Measurements from ENCODE around the gene TMEM201.

Gene TMEM201

DNA sequence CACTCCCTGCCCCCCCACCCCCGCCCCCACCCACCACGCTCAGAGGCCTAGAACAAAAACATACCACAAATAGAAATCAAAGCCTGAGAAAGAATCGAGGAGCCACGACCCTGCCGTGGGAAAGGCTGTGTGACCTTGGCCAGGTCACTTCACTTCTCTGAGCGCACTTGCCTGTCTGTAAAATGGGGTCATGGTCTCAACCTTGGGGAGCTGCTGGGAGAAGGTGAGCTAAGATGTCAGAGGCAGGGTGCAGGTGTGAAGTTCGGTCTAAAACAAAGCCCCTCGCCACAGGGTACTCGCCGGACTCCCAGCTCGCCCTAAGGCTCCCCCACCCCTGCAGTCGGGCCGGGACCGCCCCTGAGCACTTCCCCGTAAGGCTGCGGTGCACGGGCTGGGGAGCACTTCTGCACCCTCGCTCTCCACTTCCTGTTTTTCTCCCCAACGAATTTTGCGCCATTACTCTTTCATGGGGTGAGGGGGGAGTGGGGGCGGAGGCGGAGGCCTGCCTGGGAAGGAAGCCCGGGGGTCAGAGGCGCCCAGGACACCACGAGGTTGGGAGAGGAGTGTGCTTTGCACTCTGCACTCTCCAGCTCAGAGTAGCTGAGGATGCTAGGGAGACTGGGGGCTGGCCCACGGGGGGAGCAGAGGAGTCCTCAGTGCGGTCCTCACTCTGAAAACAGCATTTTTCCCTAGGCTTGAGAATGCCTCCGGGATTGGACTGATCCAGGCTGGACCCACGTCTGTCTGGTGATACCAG, 40.9 kb downstream of the TMEM201 start:
- Histone ChIP-seq H3K27ac (no peak overlapping the region), H2AFZ (ENCODE audit: low read depth) (no peak overlapping the region), H3K4me2 (no peak overlapping the region), H3K36me3 (ENCODE audit: insufficient read depth) (no peaks in the 10 kb centered on the region), H3K4me3 (IDR thresholded peaks at IDR 0.05; ENCODE audit: insufficient read depth, low read depth, low read length) (no peak overlapping the region), H4K20me1 (ENCODE audit: insufficient read depth) (no peaks in the 10 kb centered on the region), H3K27me3 (ENCODE audit: insufficient read depth, low read depth) (peaks cover 58% of the 10 kb centered on the region), H3K4me1 (ENCODE audit: low read depth, poor library complexity, severe bottlenecking) (peaks cover 36% of the 10 kb centered on the region), H3K79me2 (ENCODE audit: insufficient read depth, low read depth) (no peaks in the 10 kb centered on the region), H3K9ac (no peak overlapping the region)
- TF ChIP-seq CTCF (conservative IDR thresholded peaks at IDR 0.05; ENCODE audit: low read depth, low read length) = no peak

GRCh38 chr1:9630331-9631111, 41.8 kb downstream of the TMEM201 start:
- no peak overlapping the region for H2AFZ ChIP-seq (ENCODE audit: low read depth)
- no peak overlapping the region for H3K9ac ChIP-seq
- H3K27ac ChIP-seq = no peak overlapping the region
- no peaks in the 10 kb centered on the region for H3K79me2 ChIP-seq (ENCODE audit: insufficient read depth, low read depth)
- no peak overlapping the region for H3K4me2 ChIP-seq
- TF ChIP-seq CTCF (conservative IDR thresholded peaks at IDR 0.05; ENCODE audit: low read depth, low read length) = no peak
- no peak overlapping the region for H3K4me3 ChIP-seq (IDR thresholded peaks at IDR 0.05; ENCODE audit: insufficient read depth, low read depth, low read length)
- H3K36me3 ChIP-seq (ENCODE audit: insufficient read depth) = no peaks in the 10 kb centered on the region
- H3K27me3 ChIP-seq (ENCODE audit: insufficient read depth, low read depth) = peaks cover 52% of the 10 kb centered on the region
- peaks cover 38% of the 10 kb centered on the region for H3K4me1 ChIP-seq (ENCODE audit: low read depth, poor library complexity, severe bottlenecking)
- no peaks in the 10 kb centered on the region for H4K20me1 ChIP-seq (ENCODE audit: insufficient read depth)

DNA sequence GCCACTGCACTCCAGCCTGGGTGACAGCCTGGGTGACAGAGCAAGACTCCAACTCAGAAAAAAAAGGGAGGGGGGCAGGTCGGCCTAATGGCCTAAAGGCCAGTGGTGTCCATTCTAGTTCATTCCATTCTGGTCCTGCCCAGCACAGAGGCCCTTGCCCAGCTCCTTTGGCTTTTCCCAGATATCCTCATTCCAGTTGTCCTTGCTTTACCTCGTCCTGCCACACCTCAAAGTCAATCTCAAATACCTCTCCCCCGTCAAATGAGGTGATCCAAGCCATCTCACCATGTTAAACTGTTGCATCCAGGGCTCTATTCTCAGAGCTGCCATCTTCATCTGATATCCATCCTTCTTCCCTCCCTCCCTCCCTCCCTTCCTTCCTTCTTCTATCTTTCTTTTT, 42.9 kb downstream of the TMEM201 start:
- Histone ChIP-seq H3K9ac (no peak overlapping the region), H3K36me3 (ENCODE audit: insufficient read depth) (no peaks in the 10 kb centered on the region), H3K4me3 (IDR thresholded peaks at IDR 0.05; ENCODE audit: insufficient read depth, low read depth, low read length) (no peak overlapping the region), H4K20me1 (ENCODE audit: insufficient read depth) (no peaks in the 10 kb centered on the region), H3K79me2 (ENCODE audit: insufficient read depth, low read depth) (no peaks in the 10 kb centered on the region), H3K4me1 (ENCODE audit: low read depth, poor library complexity, severe bottlenecking) (peaks cover 27% of the 10 kb centered on the region), H3K27ac (no peak overlapping the region), H3K27me3 (ENCODE audit: insufficient read depth, low read depth) (peaks cover 41% of the 10 kb centered on the region), H2AFZ (ENCODE audit: low read depth) (no peak overlapping the region), H3K4me2 (no peak overlapping the region)
- no peak for TF ChIP-seq CTCF (conservative IDR thresholded peaks at IDR 0.05; ENCODE audit: low read depth, low read length)

- Histone ChIP-seq H3K4me3 (IDR thresholded peaks at IDR 0.05; ENCODE audit: insufficient read depth, low read depth, low read length) (no peak overlapping the region), H3K9ac (no peak overlapping the region), H2AFZ (ENCODE audit: low read depth) (no peak overlapping the region), H3K27me3 (ENCODE audit: insufficient read depth, low read depth) (peaks cover 25% of the 10 kb centered on the region; the same call in 1 of the 2 replicates), H3K27ac (no peak overlapping the region), H4K20me1 (ENCODE audit: insufficient read depth) (no peaks in the 10 kb centered on the region), H3K36me3 (ENCODE audit: insufficient read depth) (no peaks in the 10 kb centered on the region), H3K4me2 (no peak overlapping the region), H3K4me1 (ENCODE audit: low read depth, poor library complexity, severe bottlenecking) (peaks cover 17% of the 10 kb centered on the region), H3K79me2 (ENCODE audit: insufficient read depth, low read depth) (no peaks in the 10 kb centered on the region)
- TF ChIP-seq CTCF (conservative IDR thresholded peaks at IDR 0.05; ENCODE audit: low read depth, low read length) = no peak
Measured at GRCh38 chr1:9633493-9633892, 44.8 kb downstream of the TMEM201 start.
